A673 (cell line): Measurements from ENCODE around the gene ZKSCAN7.

Experiments used
- EZH2 ChIP-seq: fragments of 200-600 bp; sonication (generic); IDR thresholded peaks from 2 replicates; pipeline ENCODE4 v1.6.1; 2017; ENCODE audit warnings: borderline replicate concordance, low read depth, mild to moderate bottlenecking, mixed read lengths, antibody characterized with exemption, low read length; ENCODE audit not compliant: poor library complexity, severe bottlenecking
- TF ChIP-seq, protein P1 (sequence below): fragments of 300-800, 200-600 bp; sonication (generic); conservative IDR thresholded peaks from 2 replicates; pipeline ENCODE4 v1.5.1; 2017; ENCODE audit warnings: low read depth, mild to moderate bottlenecking, antibody characterized with exemption, low read length, moderate library complexity, mixed read lengths

DNA sequence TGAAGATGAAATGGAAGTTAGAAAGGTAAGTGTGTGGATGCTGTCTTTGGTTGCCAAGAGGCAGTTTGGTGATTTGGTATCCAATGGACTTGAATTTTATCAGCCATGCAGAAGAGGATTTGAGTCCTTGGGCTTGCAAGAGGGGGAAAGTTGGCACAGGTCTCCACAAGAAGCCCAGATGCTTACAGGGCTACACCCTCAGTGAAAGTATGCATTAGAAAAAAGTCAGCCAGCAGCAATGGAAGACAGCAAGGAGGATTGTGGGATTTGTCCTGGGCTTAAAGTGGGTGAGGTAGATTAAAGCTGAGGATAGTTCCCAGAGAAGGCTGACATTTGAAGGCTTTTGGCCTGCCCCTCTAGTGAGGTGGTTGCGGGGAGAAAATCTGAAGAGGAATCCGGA is 46.8 kb downstream of the ZKSCAN7 start:
- TF ChIP-seq, protein P1, sequence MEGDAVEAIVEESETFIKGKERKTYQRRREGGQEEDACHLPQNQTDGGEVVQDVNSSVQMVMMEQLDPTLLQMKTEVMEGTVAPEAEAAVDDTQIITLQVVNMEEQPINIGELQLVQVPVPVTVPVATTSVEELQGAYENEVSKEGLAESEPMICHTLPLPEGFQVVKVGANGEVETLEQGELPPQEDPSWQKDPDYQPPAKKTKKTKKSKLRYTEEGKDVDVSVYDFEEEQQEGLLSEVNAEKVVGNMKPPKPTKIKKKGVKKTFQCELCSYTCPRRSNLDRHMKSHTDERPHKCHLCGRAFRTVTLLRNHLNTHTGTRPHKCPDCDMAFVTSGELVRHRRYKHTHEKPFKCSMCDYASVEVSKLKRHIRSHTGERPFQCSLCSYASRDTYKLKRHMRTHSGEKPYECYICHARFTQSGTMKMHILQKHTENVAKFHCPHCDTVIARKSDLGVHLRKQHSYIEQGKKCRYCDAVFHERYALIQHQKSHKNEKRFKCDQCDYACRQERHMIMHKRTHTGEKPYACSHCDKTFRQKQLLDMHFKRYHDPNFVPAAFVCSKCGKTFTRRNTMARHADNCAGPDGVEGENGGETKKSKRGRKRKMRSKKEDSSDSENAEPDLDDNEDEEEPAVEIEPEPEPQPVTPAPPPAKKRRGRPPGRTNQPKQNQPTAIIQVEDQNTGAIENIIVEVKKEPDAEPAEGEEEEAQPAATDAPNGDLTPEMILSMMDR: no peak
- TF ChIP-seq EZH2: no peak
